HG03196 (cell line): ENCODE results near the gene TIMM50.
"Not testable (repeated sequence)": the region's sequence is repeated elsewhere in the genome, so short reads cannot be mapped to it uniquely, and the experiment has no call there.

Source experiments
- ATAC-seq: cut with Tn5 transposase; IDR thresholded peaks from one replicate; pipeline ENCODE4 v1.9.1; 2021; ENCODE audit not compliant: unreplicated experiment

Gene TIMM50

GRCh38 chr19:39469036-39469435 is 11.6 kb upstream of the TIMM50 start:
- ATAC-seq, result no peak

- no peak for ATAC-seq
Measured at GRCh38 chr19:39469567-39469966, 11.1 kb upstream of the TIMM50 start.

DNA sequence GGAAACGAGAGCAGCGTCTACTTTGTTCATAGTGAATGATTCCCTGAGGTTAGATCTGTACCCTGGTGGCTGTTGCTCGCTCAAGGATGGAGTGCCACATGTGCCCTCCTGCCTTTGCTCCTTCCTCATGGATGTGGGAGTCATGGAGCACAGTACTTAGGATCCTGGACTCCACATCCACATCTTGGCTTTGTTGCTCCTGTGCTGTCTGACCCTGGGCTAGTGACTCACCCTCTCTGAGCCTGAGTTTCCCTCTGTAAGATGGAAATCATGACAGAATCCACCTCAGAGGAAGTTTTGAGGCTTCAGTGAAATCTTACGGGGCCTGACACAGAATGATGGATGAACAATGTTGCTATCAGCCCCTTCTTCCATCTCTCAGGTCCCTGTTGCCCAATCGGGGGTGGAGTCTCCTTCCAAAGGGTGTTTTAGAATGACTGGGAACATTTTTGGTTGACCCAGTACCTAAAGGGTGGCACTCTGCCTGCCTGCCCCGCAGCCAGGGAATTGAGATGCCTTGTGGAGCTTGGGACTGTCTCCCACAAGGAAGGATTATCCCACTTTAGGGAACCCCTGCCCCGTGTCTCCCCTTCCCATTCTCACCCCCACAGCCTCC is 9.8 kb upstream of the TIMM50 start:
- no peak for ATAC-seq

- no peak for ATAC-seq
Measured at GRCh38 chr19:39471756-39472536, 8.7 kb upstream of the TIMM50 start.

- no peak for ATAC-seq
Measured at GRCh38 chr19:39472746-39473442, 7.7 kb upstream of the TIMM50 start.

GRCh38 chr19:39473443-39473960 is 7.1 kb upstream of the TIMM50 start:
- no peak for ATAC-seq

DNA sequence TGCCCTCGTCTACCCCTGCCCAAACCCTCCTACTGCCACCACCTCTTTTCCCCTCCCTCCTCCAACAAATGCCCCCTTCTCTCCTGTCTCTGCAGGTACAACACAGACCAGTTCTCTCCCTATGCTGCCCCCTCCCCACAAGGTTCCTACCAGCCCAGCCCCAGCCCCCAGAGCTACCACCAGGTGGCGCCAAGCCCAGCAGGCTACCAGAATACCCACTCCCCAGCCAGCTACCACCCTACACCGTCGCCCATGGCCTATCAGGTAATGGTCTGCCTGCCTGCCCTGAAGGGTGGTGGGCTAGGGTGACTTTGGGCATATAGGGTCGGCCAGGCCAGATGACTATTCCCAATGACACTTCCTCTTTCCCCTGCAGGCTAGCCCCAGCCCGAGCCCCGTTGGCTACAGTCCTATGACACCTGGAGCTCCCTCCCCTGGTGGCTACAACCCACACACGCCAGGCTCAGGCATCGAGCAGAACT is 6.5 kb upstream of the TIMM50 start:
- ATAC-seq, result no peak

- ATAC-seq, result no peak
Measured at GRCh38 chr19:39475748-39476147, 4.9 kb upstream of the TIMM50 start.

- ATAC-seq, result not testable (repeated sequence)
Measured at GRCh38 chr19:39479319-39479801, 1.3 kb upstream of the TIMM50 start.

GRCh38 chr19:39479916-39480315 is 722 bp upstream of the TIMM50 start:
- ATAC-seq, result no peak

DNA sequence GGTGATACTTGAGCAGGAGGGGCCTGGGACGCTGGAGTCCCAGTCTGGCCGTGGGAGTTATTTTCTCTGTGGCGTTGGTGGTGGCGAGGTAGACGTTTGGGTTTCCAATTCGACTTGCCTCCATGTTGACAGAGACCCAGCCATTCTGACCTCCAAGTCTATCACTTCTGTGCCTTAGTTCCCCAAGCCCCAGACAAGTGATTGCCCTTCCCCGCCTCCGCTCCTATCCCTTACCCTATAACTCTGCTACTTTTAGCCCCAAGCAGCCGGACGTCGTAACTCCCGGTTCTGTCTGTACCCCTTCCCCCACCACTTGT is 549 bp downstream of the TIMM50 start:
- no peak for ATAC-seq

- ATAC-seq, result no peak
Measured at GRCh38 chr19:39481676-39482075, 1.0 kb downstream of the TIMM50 start.

DNA sequence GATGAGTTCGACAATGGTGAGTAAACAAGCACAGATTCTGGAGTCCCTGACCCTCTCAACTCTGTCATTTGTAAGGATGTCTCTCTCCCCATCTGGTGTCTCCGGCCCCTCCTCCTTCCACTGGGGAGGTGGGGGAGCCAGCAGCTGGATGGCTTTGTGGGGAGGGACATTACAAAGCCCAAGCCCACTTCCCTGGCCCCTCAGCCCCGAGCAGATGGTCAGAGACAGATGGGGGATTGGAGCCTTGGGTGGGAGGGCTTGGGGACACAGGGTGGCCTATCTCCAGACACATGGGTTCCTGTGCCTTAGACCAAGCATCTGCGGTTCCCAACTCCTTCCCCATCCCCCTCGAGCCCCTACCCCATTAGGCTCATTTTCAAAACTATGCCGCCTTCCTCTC is 2.5 kb downstream of the TIMM50 start:
- no peak for ATAC-seq

- no peak for ATAC-seq
Measured at GRCh38 chr19:39489756-39490155, 9.1 kb downstream of the TIMM50 start.

- ATAC-seq, result no peak
Measured at GRCh38 chr19:39492225-39492624, 11.6 kb downstream of the TIMM50 start.

GRCh38 chr19:39492788-39493187 is 12.2 kb downstream of the TIMM50 start:
- no peak for ATAC-seq

DNA sequence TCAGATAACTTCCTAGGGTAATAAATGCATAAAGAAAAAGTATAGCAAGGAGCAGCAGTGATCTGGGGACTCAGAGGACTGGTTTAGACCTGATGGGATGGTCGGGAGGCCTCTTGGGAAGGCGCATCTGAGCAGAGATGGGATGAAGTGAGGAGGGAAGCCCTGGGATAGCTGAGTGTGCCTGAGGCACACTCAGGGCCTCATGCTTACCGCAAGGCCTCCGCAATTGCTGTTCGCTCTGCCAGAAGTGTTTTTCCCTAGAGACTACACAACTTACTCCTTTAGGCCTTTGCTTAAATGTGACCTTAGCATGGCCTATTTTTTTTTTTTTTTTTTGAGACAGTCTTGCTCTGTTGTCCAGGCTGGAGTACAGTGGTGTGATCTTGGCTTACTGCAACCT is 14.0 kb downstream of the TIMM50 start:
- no peak for ATAC-seq

- no peak for ATAC-seq
Measured at GRCh38 chr19:39496063-39496462, 15.4 kb downstream of the TIMM50 start.

- ATAC-seq, result no peak
Measured at GRCh38 chr19:39497701-39497995, 17.0 kb downstream of the TIMM50 start.

DNA sequence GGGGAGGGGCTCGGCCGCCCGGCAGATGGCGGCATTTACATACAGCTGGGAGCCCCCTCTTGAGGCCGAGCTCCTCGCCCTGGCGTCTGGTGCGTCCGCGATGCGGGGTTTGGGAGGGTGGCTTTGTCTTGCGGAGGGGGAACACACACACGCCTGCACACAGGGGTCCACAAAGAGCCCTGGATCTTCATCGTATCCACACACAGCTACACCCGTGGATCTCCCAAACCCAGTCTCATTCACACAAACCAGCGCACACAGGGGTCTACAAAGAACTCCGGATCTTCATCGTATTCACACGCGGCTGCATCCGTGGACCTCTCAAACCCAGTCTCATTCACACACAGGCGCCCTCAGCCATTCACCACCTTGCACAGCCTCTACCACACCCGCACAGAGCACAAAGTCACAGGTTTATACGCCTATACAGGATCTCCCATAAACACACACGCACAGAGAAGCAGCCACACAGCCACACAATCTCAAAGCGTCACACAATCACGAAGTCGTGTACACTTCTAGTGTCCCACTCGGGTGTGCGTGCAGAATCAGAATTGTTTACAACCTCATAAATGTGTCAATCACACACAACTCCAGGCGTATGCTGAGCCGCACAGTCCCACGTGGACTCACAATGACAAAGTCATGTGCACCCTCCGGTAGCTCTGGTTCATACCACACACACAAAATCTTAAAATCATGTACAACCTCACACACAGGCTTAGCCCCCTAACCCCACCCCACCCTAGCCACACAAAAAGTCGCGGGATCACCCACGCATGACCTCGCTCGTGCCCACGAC is 17.6 kb downstream of the TIMM50 start:
- ATAC-seq, result no peak
